ENCODE data around the gene CAP2.

The CAP2 gene

GRCh38 chr6:17365961-17366360, 27.4 kb upstream of the CAP2 start:
- no peak overlapping the region for H3K27ac ChIP-seq (ENCODE audit: low read length)
- H3K79me2 ChIP-seq (ENCODE audit: insufficient read depth, low read length): no peaks in the 10 kb centered on the region
- H3K36me3 ChIP-seq (ENCODE audit: insufficient read depth, low read length): no peaks in the 10 kb centered on the region
- no peaks in the 10 kb centered on the region for H3K27me3 ChIP-seq (ENCODE audit: insufficient read depth, low read length, poor library complexity)
- TF ChIP-seq CTCF (IDR thresholded peaks at IDR 0.05; ENCODE audit: borderline replicate concordance, extremely low read depth, low read length, poor library complexity, severe bottlenecking) (no peak), EZH2 (IDR thresholded peaks at IDR 0.05; ENCODE audit: borderline replicate concordance, low read depth, low read length, severe bottlenecking) (no peak)
- no peak for ATAC-seq (ENCODE audit: insufficient read depth, low read depth)
- DNase-seq: no peak
- no peak overlapping the region for H2AFZ ChIP-seq (ENCODE audit: low read depth, low read length)
- H4K20me1 ChIP-seq (ENCODE audit: insufficient read depth, low read length): no peaks in the 10 kb centered on the region
- peaks cover 3% of the 10 kb centered on the region for H3K9me3 ChIP-seq (ENCODE audit: insufficient read depth, low read length, severe bottlenecking)
- no peak overlapping the region for H3K9ac ChIP-seq (ENCODE audit: low read depth, low read length)
- no peak overlapping the region for H3K4me2 ChIP-seq (ENCODE audit: insufficient read depth, low read length)
- H3K4me3 ChIP-seq (ENCODE audit: low read depth in 1 of 2, low read length in 2 of 2): no peak overlapping the region
- H3K4me1 ChIP-seq (ENCODE audit: insufficient read depth, low read length): no peaks in the 10 kb centered on the region

DNA sequence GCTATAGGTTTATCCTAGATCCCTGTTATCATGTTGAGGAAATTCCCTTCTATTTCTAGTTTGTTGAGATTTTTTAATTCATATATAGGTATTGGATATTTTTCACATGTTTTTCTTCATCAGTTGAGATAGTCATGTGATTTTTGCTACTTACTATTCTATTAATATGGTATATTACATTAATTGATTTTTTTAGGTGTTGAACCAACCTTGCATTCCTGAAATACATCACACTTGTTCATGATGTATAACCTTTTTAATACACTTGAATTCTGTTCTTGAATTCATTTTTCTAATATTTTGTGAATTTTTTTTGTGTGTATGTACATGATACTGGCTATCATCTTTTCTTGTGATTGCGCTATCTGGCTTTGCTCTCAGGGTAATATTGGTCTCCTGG, 25.5 kb upstream of the CAP2 start:
- no peaks in the 10 kb centered on the region for H3K27me3 ChIP-seq (ENCODE audit: insufficient read depth, low read length, poor library complexity)
- no peaks in the 10 kb centered on the region for H3K4me1 ChIP-seq (ENCODE audit: insufficient read depth, low read length)
- no peak overlapping the region for H3K9ac ChIP-seq (ENCODE audit: low read depth, low read length)
- ATAC-seq (ENCODE audit: insufficient read depth, low read depth) (no peak), DNase-seq (no peak)
- H3K36me3 ChIP-seq (ENCODE audit: insufficient read depth, low read length): no peaks in the 10 kb centered on the region
- H3K79me2 ChIP-seq (ENCODE audit: insufficient read depth, low read length): no peaks in the 10 kb centered on the region
- H2AFZ ChIP-seq (ENCODE audit: low read depth, low read length): no peak overlapping the region
- no peaks in the 10 kb centered on the region for H4K20me1 ChIP-seq (ENCODE audit: insufficient read depth, low read length)
- H3K9me3 ChIP-seq (ENCODE audit: insufficient read depth, low read length, severe bottlenecking): peaks cover 3% of the 10 kb centered on the region
- TF ChIP-seq CTCF (IDR thresholded peaks at IDR 0.05; ENCODE audit: borderline replicate concordance, extremely low read depth, low read length, poor library complexity, severe bottlenecking) (no peak), EZH2 (IDR thresholded peaks at IDR 0.05; ENCODE audit: borderline replicate concordance, low read depth, low read length, severe bottlenecking) (no peak)
- H3K4me2 ChIP-seq (ENCODE audit: insufficient read depth, low read length): no peak overlapping the region
- no peak overlapping the region for H3K27ac ChIP-seq (ENCODE audit: low read length)
- H3K4me3 ChIP-seq (ENCODE audit: low read depth in 1 of 2, low read length in 2 of 2): no peak overlapping the region

DNA sequence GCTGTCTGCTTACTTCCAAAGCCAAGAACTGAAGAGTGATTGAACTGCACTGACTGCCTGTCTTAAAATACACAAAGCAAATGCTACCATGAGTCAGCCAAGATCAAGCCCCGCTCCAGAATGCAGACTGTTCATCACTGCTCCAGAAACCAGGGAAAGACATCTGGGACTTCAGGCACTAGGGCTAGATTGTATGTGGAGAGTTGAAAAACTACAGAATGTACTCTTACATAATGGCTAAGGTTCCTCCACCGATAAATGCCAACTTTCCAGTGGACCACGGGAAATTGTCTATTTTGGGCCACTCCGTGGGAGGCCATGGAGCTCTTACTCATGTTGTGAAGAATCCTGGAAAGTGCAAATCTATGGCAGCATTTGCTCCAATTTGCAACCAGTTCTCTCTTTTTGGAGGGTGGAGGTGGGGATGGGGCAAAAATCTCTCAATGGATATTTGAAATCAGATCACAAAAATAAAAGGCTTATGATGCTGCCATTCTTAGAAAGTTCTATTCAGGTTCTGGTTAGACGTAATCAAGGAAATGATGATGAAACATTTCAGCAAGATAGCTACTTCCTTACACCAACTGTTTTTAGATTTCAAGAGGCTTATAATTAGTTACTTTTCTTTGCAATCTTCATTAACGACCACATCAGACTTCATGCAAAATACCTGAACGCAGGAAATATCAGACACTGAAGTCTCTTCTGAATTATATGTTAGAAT, 11.8 kb upstream of the CAP2 start:
- H3K4me2 ChIP-seq (ENCODE audit: insufficient read depth, low read length): no peak overlapping the region
- H3K4me3 ChIP-seq (ENCODE audit: low read depth in 1 of 2, low read length in 2 of 2): no peak overlapping the region
- no peak overlapping the region for H3K27ac ChIP-seq (ENCODE audit: low read length)
- ATAC-seq (ENCODE audit: insufficient read depth, low read depth) (no peak), DNase-seq (no peak)
- no peak overlapping the region for H2AFZ ChIP-seq (ENCODE audit: low read depth, low read length)
- H3K79me2 ChIP-seq (ENCODE audit: insufficient read depth, low read length): no peaks in the 10 kb centered on the region
- no peaks in the 10 kb centered on the region for H4K20me1 ChIP-seq (ENCODE audit: insufficient read depth, low read length)
- no peaks in the 10 kb centered on the region for H3K9me3 ChIP-seq (ENCODE audit: insufficient read depth, low read length, severe bottlenecking)
- H3K27me3 ChIP-seq (ENCODE audit: insufficient read depth, low read length, poor library complexity): no peaks in the 10 kb centered on the region
- no peak overlapping the region for H3K9ac ChIP-seq (ENCODE audit: low read depth, low read length)
- TF ChIP-seq CTCF (IDR thresholded peaks at IDR 0.05; ENCODE audit: borderline replicate concordance, extremely low read depth, low read length, poor library complexity, severe bottlenecking): no peak
- no peak for TF ChIP-seq EZH2 (IDR thresholded peaks at IDR 0.05; ENCODE audit: borderline replicate concordance, low read depth, low read length, severe bottlenecking)
- no peaks in the 10 kb centered on the region for H3K4me1 ChIP-seq (ENCODE audit: insufficient read depth, low read length)
- H3K36me3 ChIP-seq (ENCODE audit: insufficient read depth, low read length): no peaks in the 10 kb centered on the region
